GM12872 (cell line): ENCODE results near the gene ANAPC2.

ENCODE experiments used
- TF ChIP-seq, protein P1 (sequence below): IDR thresholded peaks from 3 replicates; pipeline ENCODE4 v1.5.1; 2011; ENCODE audit warnings: low read depth, mild to moderate bottlenecking, low read length, moderate library complexity; ENCODE audit not compliant: insufficient read depth

The ANAPC2 gene

DNA sequence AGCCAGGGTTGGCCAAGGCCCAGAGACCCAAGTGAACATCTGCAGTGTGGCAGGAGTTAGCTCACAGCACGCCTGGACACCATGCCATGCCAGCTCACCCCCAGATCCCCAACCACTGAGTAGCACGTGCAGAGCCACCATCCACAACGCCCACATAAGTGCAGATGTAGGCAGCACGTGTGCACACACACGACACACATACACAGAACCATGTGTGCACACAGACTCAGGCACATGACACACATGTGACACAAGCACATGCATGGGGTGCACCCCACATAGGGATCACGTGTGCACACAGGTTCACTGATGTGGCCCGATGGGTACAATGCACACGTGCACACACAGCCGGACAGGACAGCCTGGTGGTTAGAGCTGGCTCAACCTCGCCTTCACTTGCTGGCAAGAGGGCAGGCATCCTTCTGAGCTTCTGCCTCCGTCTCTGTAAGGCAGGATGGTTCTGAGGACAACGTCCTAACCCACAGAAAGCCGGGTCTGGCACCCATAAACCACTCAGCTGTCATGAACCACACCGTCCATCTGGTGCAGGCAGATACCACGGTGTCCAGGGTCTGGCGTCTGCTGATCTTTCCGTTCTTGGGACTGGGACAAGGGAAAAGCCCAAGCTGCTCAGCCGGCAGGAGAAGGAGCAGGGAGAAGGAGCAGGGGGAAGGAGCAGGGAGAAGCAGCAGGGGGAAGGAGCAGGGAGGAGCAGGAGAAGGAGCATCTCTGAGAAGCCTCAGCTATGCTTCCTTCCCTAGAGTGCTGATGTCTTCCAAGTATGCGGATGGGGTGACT, 30.5 kb downstream of the ANAPC2 start:
- TF ChIP-seq, protein P1, sequence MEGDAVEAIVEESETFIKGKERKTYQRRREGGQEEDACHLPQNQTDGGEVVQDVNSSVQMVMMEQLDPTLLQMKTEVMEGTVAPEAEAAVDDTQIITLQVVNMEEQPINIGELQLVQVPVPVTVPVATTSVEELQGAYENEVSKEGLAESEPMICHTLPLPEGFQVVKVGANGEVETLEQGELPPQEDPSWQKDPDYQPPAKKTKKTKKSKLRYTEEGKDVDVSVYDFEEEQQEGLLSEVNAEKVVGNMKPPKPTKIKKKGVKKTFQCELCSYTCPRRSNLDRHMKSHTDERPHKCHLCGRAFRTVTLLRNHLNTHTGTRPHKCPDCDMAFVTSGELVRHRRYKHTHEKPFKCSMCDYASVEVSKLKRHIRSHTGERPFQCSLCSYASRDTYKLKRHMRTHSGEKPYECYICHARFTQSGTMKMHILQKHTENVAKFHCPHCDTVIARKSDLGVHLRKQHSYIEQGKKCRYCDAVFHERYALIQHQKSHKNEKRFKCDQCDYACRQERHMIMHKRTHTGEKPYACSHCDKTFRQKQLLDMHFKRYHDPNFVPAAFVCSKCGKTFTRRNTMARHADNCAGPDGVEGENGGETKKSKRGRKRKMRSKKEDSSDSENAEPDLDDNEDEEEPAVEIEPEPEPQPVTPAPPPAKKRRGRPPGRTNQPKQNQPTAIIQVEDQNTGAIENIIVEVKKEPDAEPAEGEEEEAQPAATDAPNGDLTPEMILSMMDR: no peak

DNA sequence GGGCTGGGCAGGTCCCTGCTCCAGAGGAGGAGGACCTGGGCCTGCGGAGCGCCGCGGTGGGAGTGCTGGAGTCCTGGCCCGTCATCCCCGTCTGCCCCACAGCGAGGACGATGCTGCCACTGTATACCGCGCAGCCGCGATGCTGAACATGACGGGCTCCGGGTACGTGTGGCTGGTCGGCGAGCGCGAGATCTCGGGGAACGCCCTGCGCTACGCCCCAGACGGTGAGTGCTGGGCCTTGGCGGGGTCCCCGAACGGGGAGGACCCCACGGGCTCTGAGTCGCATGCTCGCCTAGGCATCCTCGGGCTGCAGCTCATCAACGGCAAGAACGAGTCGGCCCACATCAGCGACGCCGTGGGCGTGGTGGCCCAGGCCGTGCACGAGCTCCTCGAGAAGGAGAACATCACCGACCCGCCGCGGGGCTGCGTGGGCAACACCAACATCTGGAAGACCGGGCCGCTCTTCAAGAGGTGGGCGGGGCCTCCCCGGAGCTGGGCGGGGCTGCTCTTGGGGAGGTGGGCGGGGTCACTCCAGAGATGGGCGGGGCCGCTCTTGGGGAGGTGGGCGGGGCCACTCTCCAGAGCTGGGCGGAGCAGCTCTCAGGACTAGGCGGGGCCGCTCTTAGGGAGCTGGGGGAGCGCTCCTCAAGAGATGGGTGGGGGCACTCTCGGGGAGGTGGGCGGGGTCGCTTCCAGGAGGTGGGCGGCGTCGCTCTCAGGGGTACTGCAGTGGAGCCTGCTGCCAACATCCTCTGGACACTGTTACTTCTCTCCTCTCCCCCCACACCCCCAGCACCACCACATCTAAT, 31.6 kb downstream of the ANAPC2 start:
- TF ChIP-seq, protein P1: no peak

DNA sequence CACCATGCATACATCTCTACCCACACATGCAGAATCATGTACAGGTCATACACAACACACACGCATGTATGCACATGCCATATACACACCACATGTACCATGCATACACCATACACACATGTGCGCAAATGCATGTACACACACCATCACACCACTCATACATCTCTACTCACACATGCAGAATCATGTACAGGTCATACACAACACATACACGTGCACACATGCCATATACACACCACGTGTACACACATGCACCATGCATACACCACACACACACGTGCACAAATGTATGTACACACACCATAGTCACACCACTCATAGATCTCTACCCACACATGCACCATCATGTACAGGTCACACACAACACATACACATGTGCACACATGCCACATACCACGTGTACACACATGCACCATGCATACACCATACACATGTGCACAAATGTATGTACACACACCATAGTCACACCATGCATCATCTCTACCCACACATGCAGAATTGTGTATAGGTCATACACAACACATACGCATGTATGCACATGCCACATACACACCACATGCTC, 35.4 kb downstream of the ANAPC2 start:
- TF ChIP-seq, protein P1: no peak

- TF ChIP-seq, protein P1: no peak
Observed at GRCh38 chr9:137150617-137151457, 37.5 kb downstream of the ANAPC2 start.

DNA sequence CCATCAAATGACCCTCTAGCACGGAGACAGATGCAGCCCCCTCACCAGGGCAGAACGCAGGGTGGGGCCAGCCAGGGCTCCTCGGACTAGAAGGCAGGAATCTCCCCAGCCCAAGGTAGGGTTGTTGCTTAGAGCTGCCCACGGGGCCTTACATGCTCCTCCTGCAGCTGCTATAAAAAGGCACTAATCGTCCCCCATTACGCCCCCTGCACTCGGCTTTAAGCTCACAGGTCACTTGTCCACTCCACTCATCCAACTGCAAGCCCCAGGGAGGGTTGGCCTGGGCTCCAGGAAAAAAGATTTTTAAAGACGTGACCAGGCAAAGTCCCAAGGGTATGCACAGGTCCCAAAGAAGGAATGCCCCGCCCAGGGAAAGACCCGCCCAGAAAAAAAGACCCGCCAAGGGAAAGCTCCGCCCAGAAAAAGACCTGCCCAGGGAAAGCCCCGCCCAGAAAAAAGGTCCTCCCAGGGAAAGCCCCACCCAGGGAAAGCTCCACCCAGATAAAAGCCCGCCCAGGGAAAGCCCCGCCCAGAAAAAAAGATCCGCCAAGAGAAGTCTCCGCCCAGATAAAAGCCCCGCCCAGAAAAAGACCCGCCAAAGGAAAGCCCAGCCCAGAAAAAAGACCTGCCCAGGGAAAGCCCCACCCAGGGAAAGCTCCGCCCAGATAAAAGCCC, 38.3 kb downstream of the ANAPC2 start:
- TF ChIP-seq, protein P1: no peak

DNA sequence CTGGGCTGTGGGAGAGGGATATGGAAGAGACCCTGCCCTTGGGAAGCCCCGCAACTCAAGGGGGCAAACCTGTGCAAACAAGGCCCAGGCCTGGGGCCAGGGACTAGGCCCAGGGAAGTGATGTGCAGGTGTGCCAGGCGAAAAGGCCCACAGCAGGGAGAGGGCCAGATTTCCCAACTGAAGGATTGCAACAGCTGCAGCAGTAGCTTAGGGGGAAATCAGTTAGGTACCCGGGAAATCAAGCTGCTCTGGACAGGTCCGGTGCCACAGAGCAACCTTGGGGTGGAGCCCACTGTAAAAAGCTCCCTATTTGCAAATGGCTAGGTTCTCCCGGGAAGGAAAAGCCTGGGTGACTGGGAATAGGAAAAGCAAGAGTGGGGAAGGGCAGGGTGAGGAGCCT, 39.0 kb downstream of the ANAPC2 start:
- TF ChIP-seq, protein P1: no peak
